Measurements from ENCODE around the gene SLC9A5.

Gene SLC9A5

DNA sequence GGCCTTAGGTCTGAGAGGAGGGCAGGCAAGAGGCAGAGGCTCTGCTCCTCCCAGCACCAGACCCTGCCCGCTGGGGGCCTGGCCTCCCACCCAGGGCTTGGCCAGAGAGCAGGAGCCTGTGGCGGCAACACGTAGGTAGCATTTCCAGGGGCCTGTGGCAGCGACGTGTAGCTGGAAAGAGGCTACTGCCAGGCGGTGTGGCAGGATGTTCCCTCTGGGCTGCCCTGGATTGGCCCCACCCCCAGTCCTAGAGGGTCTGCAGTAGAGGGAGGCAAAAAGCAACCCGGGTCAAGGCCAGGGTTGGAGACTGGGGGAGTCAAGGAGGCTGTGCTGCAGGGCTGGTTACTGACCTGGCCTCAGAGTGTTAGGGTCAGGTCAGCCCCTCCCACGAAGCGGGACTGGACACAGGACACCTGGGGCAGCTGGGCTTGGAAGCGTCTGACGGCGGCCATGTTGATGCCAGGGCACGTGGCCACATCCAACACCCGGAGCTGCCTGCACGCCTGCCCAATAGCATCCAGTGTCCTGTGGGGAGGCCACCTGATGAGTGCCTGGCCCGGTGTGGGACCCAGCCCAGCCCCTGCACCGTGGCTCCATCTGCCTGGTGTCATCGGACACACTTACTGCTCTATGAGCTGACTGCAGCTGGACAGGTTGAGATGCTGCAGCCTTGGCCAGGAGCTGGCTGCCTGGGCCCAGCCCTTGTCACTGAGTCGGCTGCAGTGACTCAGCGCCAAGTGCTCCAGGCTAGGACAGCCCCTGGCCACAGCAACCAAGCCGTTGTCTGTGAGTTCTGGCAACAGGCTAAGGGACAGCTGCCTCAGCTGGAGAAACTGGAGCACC is 41.3 kb upstream of the SLC9A5 start:
- H3K36me3 ChIP-seq (ENCODE audit: control insufficient read depth, insufficient read depth, low read length) = no peaks in the 10 kb centered on the region
- H3K9me3 ChIP-seq (ENCODE audit: control insufficient read depth, low read length) = no peaks in the 10 kb centered on the region
- no peak overlapping the region for H3K4me3 ChIP-seq (ENCODE audit: low read length)
- H3K4me1 ChIP-seq (ENCODE audit: control insufficient read depth, insufficient read depth, low read length) = no peaks in the 10 kb centered on the region
- no peak overlapping the region for H3K9ac ChIP-seq (ENCODE audit: low read length)
- H3K27me3 ChIP-seq (ENCODE audit: control insufficient read depth, insufficient read depth, low read length) = no peaks in the 10 kb centered on the region

- no peak overlapping the region for H3K9ac ChIP-seq (ENCODE audit: low read length)
- no peaks in the 10 kb centered on the region for H3K36me3 ChIP-seq (ENCODE audit: control insufficient read depth, insufficient read depth, low read length)
- H3K4me3 ChIP-seq (ENCODE audit: low read length) = no peak overlapping the region
- peaks cover 5% of the 10 kb centered on the region for H3K4me1 ChIP-seq (ENCODE audit: control insufficient read depth, insufficient read depth, low read length)
- H3K9me3 ChIP-seq (ENCODE audit: control insufficient read depth, low read length) = no peaks in the 10 kb centered on the region
- no peaks in the 10 kb centered on the region for H3K27me3 ChIP-seq (ENCODE audit: control insufficient read depth, insufficient read depth, low read length)
These were observed 40.5 kb upstream of the SLC9A5 start for GRCh38 chr16:67208154-67208896.

GRCh38 chr16:67209565-67209964 is 39.2 kb upstream of the SLC9A5 start:
- H3K9ac ChIP-seq (ENCODE audit: low read length) = no peak overlapping the region
- peaks cover 14% of the 10 kb centered on the region for H3K4me1 ChIP-seq (ENCODE audit: control insufficient read depth, insufficient read depth, low read length)
- H3K27me3 ChIP-seq (ENCODE audit: control insufficient read depth, insufficient read depth, low read length) = no peaks in the 10 kb centered on the region
- H3K36me3 ChIP-seq (ENCODE audit: control insufficient read depth, insufficient read depth, low read length) = no peaks in the 10 kb centered on the region
- H3K9me3 ChIP-seq (ENCODE audit: control insufficient read depth, low read length) = no peaks in the 10 kb centered on the region
- H3K4me3 ChIP-seq (ENCODE audit: low read length) = no peak overlapping the region

GRCh38 chr16:67210069-67210937 is 38.5 kb upstream of the SLC9A5 start:
- Histone ChIP-seq H3K9ac (ENCODE audit: low read length) (no peak overlapping the region), H3K36me3 (ENCODE audit: control insufficient read depth, insufficient read depth, low read length) (no peaks in the 10 kb centered on the region), H3K9me3 (ENCODE audit: control insufficient read depth, low read length) (no peaks in the 10 kb centered on the region), H3K4me3 (ENCODE audit: low read length) (no peak overlapping the region), H3K4me1 (ENCODE audit: control insufficient read depth, insufficient read depth, low read length) (peaks cover 14% of the 10 kb centered on the region), H3K27me3 (ENCODE audit: control insufficient read depth, insufficient read depth, low read length) (no peaks in the 10 kb centered on the region)

GRCh38 chr16:67211674-67212073 is 37.1 kb upstream of the SLC9A5 start:
- Histone ChIP-seq H3K4me3 (ENCODE audit: low read length) (no peak overlapping the region), H3K4me1 (ENCODE audit: control insufficient read depth, insufficient read depth, low read length) (peaks cover 14% of the 10 kb centered on the region), H3K9me3 (ENCODE audit: control insufficient read depth, low read length) (no peaks in the 10 kb centered on the region), H3K36me3 (ENCODE audit: control insufficient read depth, insufficient read depth, low read length) (no peaks in the 10 kb centered on the region), H3K27me3 (ENCODE audit: control insufficient read depth, insufficient read depth, low read length) (no peaks in the 10 kb centered on the region), H3K9ac (ENCODE audit: low read length) (no peak overlapping the region)

DNA sequence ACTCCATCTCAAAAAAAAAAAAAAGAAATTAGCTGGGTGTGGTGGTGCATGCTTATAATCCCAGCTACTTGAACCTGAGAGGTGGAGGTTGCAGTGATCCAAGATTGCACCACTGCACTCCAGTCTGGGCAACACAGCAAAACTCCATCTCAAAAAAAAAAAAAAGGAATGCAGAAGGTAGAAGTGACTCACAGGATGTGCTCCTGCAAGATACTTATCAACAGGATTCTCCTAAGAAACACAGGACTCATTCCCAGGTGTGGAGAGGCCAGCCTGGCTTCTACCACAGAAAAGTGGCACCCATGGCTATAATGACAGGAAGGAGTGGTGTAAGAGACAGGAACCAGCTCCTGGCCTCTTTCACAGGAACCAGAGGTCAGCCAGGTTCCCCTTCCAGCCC is 36.0 kb upstream of the SLC9A5 start:
- H3K9me3 ChIP-seq (ENCODE audit: control insufficient read depth, low read length) = no peaks in the 10 kb centered on the region
- H3K27me3 ChIP-seq (ENCODE audit: control insufficient read depth, insufficient read depth, low read length) = no peaks in the 10 kb centered on the region
- no peaks in the 10 kb centered on the region for H3K36me3 ChIP-seq (ENCODE audit: control insufficient read depth, insufficient read depth, low read length)
- no peak overlapping the region for H3K4me3 ChIP-seq (ENCODE audit: low read length)
- peaks cover 14% of the 10 kb centered on the region for H3K4me1 ChIP-seq (ENCODE audit: control insufficient read depth, insufficient read depth, low read length)
- no peak overlapping the region for H3K9ac ChIP-seq (ENCODE audit: low read length)

DNA sequence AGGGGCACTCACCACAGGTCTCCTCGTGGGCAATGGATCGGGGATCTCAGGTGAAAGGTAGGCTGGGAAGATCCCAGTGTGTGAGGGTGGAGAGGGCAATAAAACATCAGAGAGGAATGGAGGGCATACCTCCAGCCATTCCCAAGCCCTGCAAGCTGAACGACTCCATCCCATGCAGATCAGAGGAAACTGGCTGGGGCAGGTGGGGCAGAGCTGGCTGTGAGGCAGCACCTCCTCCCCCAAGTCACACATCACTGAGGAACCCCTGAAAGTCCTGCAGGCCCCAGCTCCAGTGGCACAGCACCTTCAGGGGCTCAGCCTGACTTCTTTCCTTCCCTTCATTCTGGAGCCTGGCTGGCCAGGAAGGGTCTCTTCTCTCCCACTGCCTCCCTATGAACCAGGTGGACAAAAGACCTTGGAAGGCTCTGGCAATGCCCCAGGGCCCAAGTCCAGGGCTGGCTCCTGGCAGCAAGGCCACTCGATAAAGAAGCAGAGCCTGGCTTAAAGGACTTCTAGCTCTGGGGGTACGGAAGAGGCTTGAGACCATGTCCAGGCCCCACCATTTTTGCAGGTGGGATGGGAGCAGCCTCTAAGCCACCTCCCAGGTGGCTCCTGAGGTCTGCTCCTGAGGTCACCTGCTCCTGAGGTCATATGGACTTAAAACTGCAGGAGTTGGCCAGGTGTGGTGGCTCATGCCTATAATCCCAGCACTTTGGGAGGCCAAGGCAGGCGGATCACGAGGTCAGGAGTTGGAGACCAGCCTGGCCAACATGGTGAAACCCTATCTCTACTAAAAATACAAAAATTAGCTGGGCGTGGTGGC is 35.4 kb upstream of the SLC9A5 start:
- Histone ChIP-seq H3K27me3 (ENCODE audit: control insufficient read depth, insufficient read depth, low read length) (no peaks in the 10 kb centered on the region), H3K9ac (ENCODE audit: low read length) (no peak overlapping the region), H3K36me3 (ENCODE audit: control insufficient read depth, insufficient read depth, low read length) (no peaks in the 10 kb centered on the region), H3K4me1 (ENCODE audit: control insufficient read depth, insufficient read depth, low read length) (peaks cover 14% of the 10 kb centered on the region), H3K9me3 (ENCODE audit: control insufficient read depth, low read length) (no peaks in the 10 kb centered on the region), H3K4me3 (ENCODE audit: low read length) (no peak overlapping the region)

DNA sequence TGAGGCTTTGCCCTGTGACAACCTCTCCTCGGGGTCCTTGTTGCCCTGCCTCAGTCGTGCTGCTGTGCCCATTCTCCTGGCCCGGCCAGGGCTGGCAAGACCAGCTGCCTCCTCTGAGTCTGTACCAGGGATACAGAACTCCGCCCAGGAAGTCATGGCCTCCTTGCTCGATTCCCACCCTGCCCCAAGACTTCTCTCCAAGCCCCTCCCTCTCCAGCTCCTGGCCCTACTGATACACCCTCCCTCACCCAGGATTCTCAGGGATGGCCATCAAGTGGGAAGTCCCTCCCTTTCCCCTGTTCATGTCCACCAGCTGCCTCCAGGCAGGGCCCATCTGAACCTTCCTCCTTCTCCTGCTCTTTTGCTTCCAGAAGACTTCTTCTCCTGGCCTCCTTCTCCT is 33.1 kb upstream of the SLC9A5 start:
- Histone ChIP-seq H3K9me3 (ENCODE audit: control insufficient read depth, low read length) (no peaks in the 10 kb centered on the region), H3K4me3 (ENCODE audit: low read length) (no peak overlapping the region), H3K9ac (ENCODE audit: low read length) (no peak overlapping the region), H3K27me3 (ENCODE audit: control insufficient read depth, insufficient read depth, low read length) (no peaks in the 10 kb centered on the region), H3K36me3 (ENCODE audit: control insufficient read depth, insufficient read depth, low read length) (no peaks in the 10 kb centered on the region), H3K4me1 (ENCODE audit: control insufficient read depth, insufficient read depth, low read length) (peaks cover 14% of the 10 kb centered on the region)

GRCh38 chr16:67216612-67217490 is 31.9 kb upstream of the SLC9A5 start:
- no peak overlapping the region for H3K4me3 ChIP-seq (ENCODE audit: low read length)
- H3K36me3 ChIP-seq (ENCODE audit: control insufficient read depth, insufficient read depth, low read length) = no peaks in the 10 kb centered on the region
- H3K9me3 ChIP-seq (ENCODE audit: control insufficient read depth, low read length) = no peaks in the 10 kb centered on the region
- peaks cover 14% of the 10 kb centered on the region for H3K4me1 ChIP-seq (ENCODE audit: control insufficient read depth, insufficient read depth, low read length)
- no peaks in the 10 kb centered on the region for H3K27me3 ChIP-seq (ENCODE audit: control insufficient read depth, insufficient read depth, low read length)
- no peak overlapping the region for H3K9ac ChIP-seq (ENCODE audit: low read length)

DNA sequence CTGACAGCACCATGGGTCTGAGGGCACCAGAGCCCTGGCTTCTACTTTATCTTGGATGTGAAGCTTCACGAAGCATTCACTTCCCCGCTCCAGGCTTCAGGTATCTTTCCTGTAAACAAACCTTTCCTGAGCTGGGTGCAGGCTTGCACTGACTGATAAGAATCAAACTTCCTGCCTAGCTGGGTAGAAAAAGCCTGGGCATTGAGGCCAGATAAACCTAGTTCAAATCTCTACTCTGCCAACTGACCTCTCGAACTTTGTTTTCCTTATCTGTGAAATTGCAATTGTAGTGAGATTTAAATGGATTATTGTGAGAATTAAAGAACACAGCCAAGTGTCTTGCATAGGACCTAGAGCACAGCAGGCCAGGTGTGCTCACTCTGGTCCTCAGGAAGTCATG is 24.8 kb upstream of the SLC9A5 start:
- Histone ChIP-seq H3K9ac (ENCODE audit: low read length) (no peak overlapping the region), H3K4me3 (ENCODE audit: low read length) (no peak overlapping the region), H3K4me1 (ENCODE audit: control insufficient read depth, insufficient read depth, low read length) (peaks cover 24% of the 10 kb centered on the region), H3K27me3 (ENCODE audit: control insufficient read depth, insufficient read depth, low read length) (no peaks in the 10 kb centered on the region), H3K36me3 (ENCODE audit: control insufficient read depth, insufficient read depth, low read length) (no peaks in the 10 kb centered on the region), H3K9me3 (ENCODE audit: control insufficient read depth, low read length) (no peaks in the 10 kb centered on the region)

Data from mucosa of stomach (tissue), 1 donor.